GM12878 (cell line): ENCODE data around the gene ZNF816. TPM values are rescaled to one million over a fixed set of nuclear protein-coding genes. Genes with fewer than 3 reads are reported as not detected.

ENCODE experiments used
- ATAC-seq: fragments of 200-7000 bp; cut with Tn5 transposase; 3 replicates; pipeline ENCODE4 v1.9.1; 2020; ENCODE audit warnings: mild to moderate bottlenecking, moderate library complexity
- BruUV-seq: library from RNA; stranded (reverse); fragments of 400-500 nt; replicated peaks from 2 replicates; lab custom pipeline; 2021; lab: Mats Ljungman, UMichigan
- CTCF ChIA-PET: fragments of 300-600 bp; sonication (Branson Sonifier 250); formaldehyde crosslinking; extraction: SDS; loops from one replicate; lab custom pipeline; 2021; ENCODE audit warnings: inconsistent platforms; lab: Yijun Ruan, JAX
- POLR2A ChIA-PET: fragments of 350-600 bp; formaldehyde crosslinking; extraction: SDS; loops from one replicate; lab custom pipeline; 2021; ENCODE audit warnings: inconsistent platforms; lab: Charles Lee
- RAD21 ChIA-PET: fragments of 300-600 bp; sonication (Branson Sonifier 250); formaldehyde crosslinking; loops from one replicate; lab custom pipeline; 2023; ENCODE audit warnings: antibody characterized with exemption; ENCODE audit not compliant: unreplicated experiment; lab: Charles Lee
- SMC1A ChIA-PET: fragments of 300-600 bp; sonication (Branson Sonifier 250); formaldehyde crosslinking; loops from one replicate; lab custom pipeline; 2023; ENCODE audit not compliant: unreplicated experiment, uncharacterized antibody; lab: Charles Lee
- DNase-seq: peaks from one replicate; pipeline ENCODE4 v3.0.0-alpha.2; 2011; ENCODE audit warnings: low read depth, low spot score
- FAIRE-seq: peaks from 3 replicates; lab custom pipeline; 2011; peaks lifted over from hg19 to GRCh38; lab: Jason Lieb, UNC
- H2AFZ ChIP-seq: 2 replicates; pipeline ENCODE4 v1.6.0; 2011; ENCODE audit warnings: low read depth, low read length, control low read depth; ENCODE audit not compliant: control insufficient read depth
- H3K27ac ChIP-seq: 2 replicates; pipeline ENCODE4 v1.5.1; 2011; ENCODE audit warnings: control low read depth; ENCODE audit not compliant: control insufficient read depth, insufficient read depth
- H3K27me3 ChIP-seq, 2 experiments: replicated peaks in 1 of 2; 2 replicates each; pipeline versions ENCODE4 v1.6.0 to v1.6.1; 2011; ENCODE audit warnings: low read length in 1 of 2; ENCODE audit not compliant: control insufficient read depth in 2 of 2, insufficient read depth in 2 of 2
- H3K36me3 ChIP-seq, 2 experiments: 2 replicates each; pipeline ENCODE4 v1.5.1; 2011; ENCODE audit warnings: low read length in 1 of 2; ENCODE audit not compliant: control insufficient read depth in 2 of 2, insufficient read depth in 2 of 2
- H3K4me1 ChIP-seq: 2 replicates; pipeline ENCODE4 v1.6.1; 2011; ENCODE audit warnings: mild to moderate bottlenecking, low read length, moderate library complexity, mixed read lengths; ENCODE audit not compliant: control insufficient read depth, insufficient read depth
- H3K4me2 ChIP-seq: 2 replicates; pipeline ENCODE4 v1.6.0; 2011; ENCODE audit warnings: control low read depth; ENCODE audit not compliant: control insufficient read depth, insufficient read depth
- H3K4me3 ChIP-seq: fragments of 200-600 bp; sonication (generic); 2 replicates; pipeline ENCODE4 v1.5.1; 2016
- H3K79me2 ChIP-seq: 2 replicates; pipeline ENCODE4 v1.6.0; 2011; ENCODE audit warnings: low read length; ENCODE audit not compliant: control insufficient read depth, insufficient read depth
- H3K9ac ChIP-seq: 2 replicates; pipeline ENCODE4 v1.8.0; 2011; ENCODE audit warnings: low read length, control low read depth, mixed read lengths; ENCODE audit not compliant: control insufficient read depth, insufficient read depth
- H3K9me3 ChIP-seq: replicated peaks from 3 replicates; pipeline ENCODE4 v1.5.1; 2011; ENCODE audit warnings: mild to moderate bottlenecking, low read length; ENCODE audit not compliant: control insufficient read depth, insufficient read depth
- H4K20me1 ChIP-seq: 2 replicates; pipeline ENCODE4 v1.6.0; 2011; ENCODE audit not compliant: control insufficient read depth, insufficient read depth
- NR2C2 ChIP-seq: IDR thresholded peaks from 2 replicates; pipeline ENCODE4 v1.6.1; 2011; ENCODE audit warnings: borderline replicate concordance, low read depth; ENCODE audit not compliant: control insufficient read depth, insufficient read length
- PBX3 ChIP-seq: IDR thresholded peaks from 2 replicates; pipeline ENCODE4 v1.6.1; 2011; ENCODE audit warnings: mild to moderate bottlenecking, low read depth, low read length, moderate library complexity; ENCODE audit not compliant: insufficient replicate concordance
- SIX5 ChIP-seq: IDR thresholded peaks from 2 replicates; pipeline ENCODE4 v1.6.1; 2011; ENCODE audit warnings: mild to moderate bottlenecking, low read depth, low read length, moderate library complexity; ENCODE audit not compliant: severe bottlenecking
- SMARCA5 ChIP-seq: fragments of 450-650 bp; IDR thresholded peaks from 2 replicates; pipeline ENCODE4 v1.6.1; 2017; ENCODE audit warnings: mild to moderate bottlenecking
- TAF1 ChIP-seq: IDR thresholded peaks from 2 replicates; pipeline ENCODE4 v1.6.1; 2011; ENCODE audit warnings: mild to moderate bottlenecking, low read depth, low read length, borderline replicate concordance
- WGBS: methylation state at CpG from one replicate; pipeline ENCODE4 v1.1.6; 2016; ENCODE audit warnings: low lambda C conversion rate; ENCODE audit not compliant: insufficient replicate concordance, insufficient coverage; ENCODE audit errors: missing lambda C conversion rate; 5-methylcytosine and 5-hydroxymethylcytosine counted together
- in situ Hi-C: fragments of 300-500 bp; cut with MboI; formaldehyde crosslinking; loops from 9 replicates; pipeline ENCODE4 v1.14.3; 2018; ENCODE audit warnings: mixed read lengths
- intact Hi-C: fragments of 100-400 bp; cut with micrococcal nuclease; formaldehyde crosslinking; loops from one replicate; pipeline ENCODE4 v1.14.2; 2022; ENCODE audit not compliant: unreplicated experiment
- polyA plus RNA-seq, 11 experiments: library from polyadenylated mRNA; depleted of rRNA in 4 of 11; unstranded in 6 of 11; stranded (reverse) in 5 of 11; fragments of >200 nt; fragmentation: Nextera tagmentation in 4 of 11; fragmentation: Illumina TruSeq in 1 of 11; extraction: Ambion mirVana in 4 of 11; extraction: Trizol in 1 of 11; gene quantifications; 1 replicate in 1 of 11; 2 replicates in 10 of 11; pipeline versions ENCODE4 v1.2.1 to v1.2.3, GENCODE V29; 2011 to 2016; ENCODE audit warnings: inconsistent platforms in 2 of 11, missing spikeins in 2 of 11, low read depth in 1 of 11
- total RNA-seq, 4 experiments: library from RNA; depleted of rRNA in 3 of 4; stranded (reverse); fragments of >200 nt in 3 of 4; fragmentation: Illumina TruSeq in 1 of 4; extraction: Trizol in 1 of 4; gene quantifications; 2 replicates each; pipeline versions ENCODE4 v1.2.1 to v1.2.3, GENCODE V29; 2013 to 2021
- TF ChIP-seq, protein P1 (sequence below): fragments of 450-650 bp; IDR thresholded peaks from 2 replicates; pipeline ENCODE4 v1.6.1; 2014; ENCODE audit warnings: mild to moderate bottlenecking

ZNF816 gene
- total and polyA plus RNA-seq, 10 of the 15 experiments (the other 5 are each of a cell fraction or from before 2014, with no cell fraction given) = 4.0 to 15.6 (median 7.5) TPM

GRCh38 chr19:52961981-52962380 is 700 bp downstream of the ZNF816 start (continued):
- no peak for TF ChIP-seq NR2C2
- no peak for TF ChIP-seq SIX5

GRCh38 chr19:52959613-52960295 is 2.9 kb downstream of the ZNF816 start:
- TF ChIP-seq, protein P1, sequence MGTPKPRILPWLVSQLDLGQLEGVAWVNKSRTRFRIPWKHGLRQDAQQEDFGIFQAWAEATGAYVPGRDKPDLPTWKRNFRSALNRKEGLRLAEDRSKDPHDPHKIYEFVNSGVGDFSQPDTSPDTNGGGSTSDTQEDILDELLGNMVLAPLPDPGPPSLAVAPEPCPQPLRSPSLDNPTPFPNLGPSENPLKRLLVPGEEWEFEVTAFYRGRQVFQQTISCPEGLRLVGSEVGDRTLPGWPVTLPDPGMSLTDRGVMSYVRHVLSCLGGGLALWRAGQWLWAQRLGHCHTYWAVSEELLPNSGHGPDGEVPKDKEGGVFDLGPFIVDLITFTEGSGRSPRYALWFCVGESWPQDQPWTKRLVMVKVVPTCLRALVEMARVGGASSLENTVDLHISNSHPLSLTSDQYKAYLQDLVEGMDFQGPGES = no peak
- no peak for TF ChIP-seq PBX3
- no peak for TF ChIP-seq SMARCA5
- TF ChIP-seq TAF1 = no peak
- Histone ChIP-seq H2AFZ (no peak overlapping the region), H3K4me3 (no peak overlapping the region), H3K27me3 (no peaks in the 10 kb centered on the region), H3K4me2 (no peak overlapping the region), H3K9ac (no peak overlapping the region), H4K20me1 (no peaks in the 10 kb centered on the region), H3K27ac (no peak overlapping the region), H3K9me3 (peaks cover 38% of the 10 kb centered on the region), H3K79me2 (peaks cover 11% of the 10 kb centered on the region), H3K4me1 (peaks cover 4% of the 10 kb centered on the region; the same call in 1 of the 2 replicates), H3K36me3 (peaks cover 3 to 17% of the 10 kb centered on the region in 2 experiments; a peak in 3 of 4 replicates)
- ChIA-PET POLR2A (no interaction called here), SMC1A (no interaction called here), CTCF (no interaction called here), RAD21 (interaction anchor here (0.7 kb wide), 1 partner anchor 19 kb away, joined by 3 read pairs; no protein-coding TSS in a partner anchor)
- BruUV-seq = no TSS peak
- in situ Hi-C loops (no loop called here), intact Hi-C loops (loop anchor here (5.0 kb wide), 1 partner anchor 143 kb away; the partner anchor contains the start of gene ZNF160)
- ATAC-seq (no peak), DNase-seq (no peak), FAIRE-seq (no peak)
- WGBS = 93% methylated on average over 11 of the region's 11 CpGs
